Bronchial epithelial cell (primary cell): ENCODE measurements around the gene STRADB. TPM values are rescaled to one million over a fixed set of nuclear protein-coding genes. Genes with fewer than 3 reads are reported as not detected.

Source experiments
- DNase-seq: peaks from one replicate; pipeline ENCODE4 v3.0.0-alpha.2; 2010; ENCODE audit warnings: low read depth
- FAIRE-seq: peaks from 2 replicates; lab custom pipeline; 2011; peaks lifted over from hg19 to GRCh38; lab: Jason Lieb, UNC
- H3K27me3 ChIP-seq: 2 replicates; pipeline ENCODE4 v1.5.1; 2011; ENCODE audit warnings: low read length; ENCODE audit not compliant: control insufficient read depth, insufficient read depth
- H3K36me3 ChIP-seq: 2 replicates; pipeline ENCODE4 v1.5.1; 2011; ENCODE audit warnings: low read length; ENCODE audit not compliant: control insufficient read depth, insufficient read depth
- H3K4me3 ChIP-seq: 2 replicates; pipeline ENCODE4 v1.5.1; 2011; ENCODE audit warnings: mild to moderate bottlenecking, low read depth, low read length, control low read depth
- total RNA-seq: library from RNA; depleted of rRNA; stranded (reverse); fragments of >200 nt; gene quantifications from 2 replicates; pipeline ENCODE4 v1.2.1, GENCODE V29; 2014
- TF ChIP-seq, protein P1 (sequence below): IDR thresholded peaks from 2 replicates; pipeline ENCODE4 v1.5.1; 2011; ENCODE audit warnings: mild to moderate bottlenecking, moderate library complexity, low read length, control low read depth, inconsistent platforms; ENCODE audit not compliant: insufficient read depth, severe bottlenecking

STRADB gene
- total RNA-seq, 1 donor from 2014 or later, result 11.3 TPM

- Histone ChIP-seq H3K27me3 (no peaks in the 10 kb centered on the region), H3K4me3 (no peak overlapping the region), H3K36me3 (no peaks in the 10 kb centered on the region)
- TF ChIP-seq, protein P1, sequence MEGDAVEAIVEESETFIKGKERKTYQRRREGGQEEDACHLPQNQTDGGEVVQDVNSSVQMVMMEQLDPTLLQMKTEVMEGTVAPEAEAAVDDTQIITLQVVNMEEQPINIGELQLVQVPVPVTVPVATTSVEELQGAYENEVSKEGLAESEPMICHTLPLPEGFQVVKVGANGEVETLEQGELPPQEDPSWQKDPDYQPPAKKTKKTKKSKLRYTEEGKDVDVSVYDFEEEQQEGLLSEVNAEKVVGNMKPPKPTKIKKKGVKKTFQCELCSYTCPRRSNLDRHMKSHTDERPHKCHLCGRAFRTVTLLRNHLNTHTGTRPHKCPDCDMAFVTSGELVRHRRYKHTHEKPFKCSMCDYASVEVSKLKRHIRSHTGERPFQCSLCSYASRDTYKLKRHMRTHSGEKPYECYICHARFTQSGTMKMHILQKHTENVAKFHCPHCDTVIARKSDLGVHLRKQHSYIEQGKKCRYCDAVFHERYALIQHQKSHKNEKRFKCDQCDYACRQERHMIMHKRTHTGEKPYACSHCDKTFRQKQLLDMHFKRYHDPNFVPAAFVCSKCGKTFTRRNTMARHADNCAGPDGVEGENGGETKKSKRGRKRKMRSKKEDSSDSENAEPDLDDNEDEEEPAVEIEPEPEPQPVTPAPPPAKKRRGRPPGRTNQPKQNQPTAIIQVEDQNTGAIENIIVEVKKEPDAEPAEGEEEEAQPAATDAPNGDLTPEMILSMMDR, result no peak
- no peak for FAIRE-seq
- peak; percentile 81 for DNase-seq
Observed at GRCh38 chr2:201406077-201406662, 45.4 kb upstream of the STRADB start.

DNA sequence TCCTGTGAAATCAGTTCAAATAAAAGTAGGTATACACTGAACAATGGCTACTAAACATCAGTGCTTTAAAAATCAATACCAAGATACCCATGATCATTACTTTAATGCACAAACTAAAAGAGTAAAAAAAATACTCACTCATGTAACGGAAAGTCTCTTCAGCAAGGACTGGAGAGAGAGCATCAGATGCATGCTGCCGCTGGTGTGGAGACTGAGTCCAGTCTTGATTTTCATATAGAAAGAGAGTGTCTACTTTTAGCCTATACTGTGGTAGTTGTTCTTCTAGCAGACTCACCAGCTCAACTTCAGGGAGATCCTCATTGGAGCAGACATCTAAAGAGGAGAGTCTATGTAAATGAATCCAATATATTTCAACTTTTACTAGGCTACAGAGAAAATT lies 44.3 kb upstream of the STRADB start:
- FAIRE-seq, result no peak
- Histone ChIP-seq H3K27me3 (no peaks in the 10 kb centered on the region), H3K4me3 (no peak overlapping the region), H3K36me3 (no peaks in the 10 kb centered on the region)
- TF ChIP-seq, protein P1, result no peak
- no peak for DNase-seq

- no peak for FAIRE-seq
- DNase-seq, result no peak
- Histone ChIP-seq H3K27me3 (no peaks in the 10 kb centered on the region), H3K36me3 (no peaks in the 10 kb centered on the region), H3K4me3 (no peak overlapping the region)
- TF ChIP-seq, protein P1, result no peak
Observed at GRCh38 chr2:201408931-201409330, 42.6 kb upstream of the STRADB start.

- no peak overlapping the region for H3K4me3 ChIP-seq
- DNase-seq (no peak), FAIRE-seq (peak; percentile 77)
- TF ChIP-seq, protein P1, result no peak
- no peaks in the 10 kb centered on the region for H3K27me3 ChIP-seq
- no peaks in the 10 kb centered on the region for H3K36me3 ChIP-seq
Observed at GRCh38 chr2:201411421-201411820, 40.1 kb upstream of the STRADB start.

DNA sequence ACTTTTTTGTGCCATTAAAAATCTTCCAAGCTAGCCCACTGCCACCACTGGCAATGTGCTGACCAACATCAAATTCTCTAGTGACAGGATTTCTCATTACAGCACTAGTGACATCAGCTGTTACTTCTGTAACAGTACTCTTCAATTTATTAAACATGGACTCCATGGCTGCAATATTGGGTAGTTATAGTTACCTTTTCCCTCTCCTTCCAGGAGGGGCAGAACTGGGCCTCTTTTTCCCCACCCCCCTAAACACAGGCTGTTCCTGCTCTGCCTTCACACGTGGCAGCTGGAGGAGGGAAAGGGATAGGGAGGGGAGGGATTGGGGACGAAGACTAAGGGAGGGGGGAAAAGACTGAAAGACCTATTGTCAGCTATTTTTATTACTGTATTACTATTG lies 38.4 kb upstream of the STRADB start:
- TF ChIP-seq, protein P1, result no peak
- DNase-seq, result no peak
- H3K27me3 ChIP-seq, result no peaks in the 10 kb centered on the region
- H3K36me3 ChIP-seq, result no peaks in the 10 kb centered on the region
- FAIRE-seq, result no peak
- no peak overlapping the region for H3K4me3 ChIP-seq

DNA sequence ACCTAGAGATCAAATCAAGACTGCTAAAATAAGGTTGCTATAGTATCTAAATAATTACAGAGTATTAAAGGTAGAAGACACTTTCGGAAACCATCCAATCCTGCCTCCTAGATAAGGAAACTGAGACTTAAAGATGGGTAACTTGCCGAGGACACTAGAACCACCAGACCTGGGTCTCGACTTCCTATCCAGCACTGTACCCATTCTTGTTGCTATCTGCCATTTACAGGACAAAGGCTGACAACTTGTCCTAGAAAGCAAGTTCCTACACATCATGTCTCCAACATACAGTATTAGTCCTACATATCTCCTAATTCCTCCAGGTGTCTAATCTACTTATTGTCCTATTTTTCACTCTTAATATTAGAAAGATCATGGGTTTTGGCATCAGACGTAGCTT lies 38.0 kb upstream of the STRADB start:
- DNase-seq, result no peak
- Histone ChIP-seq H3K27me3 (no peaks in the 10 kb centered on the region), H3K36me3 (no peaks in the 10 kb centered on the region), H3K4me3 (no peak overlapping the region)
- FAIRE-seq, result no peak
- TF ChIP-seq, protein P1, result no peak
